Measurements from ENCODE around the gene RALB. TPM values are rescaled to one million over a fixed set of nuclear protein-coding genes. Genes with fewer than 3 reads are reported as not detected.

RALB gene
- total and polyA plus RNA-seq, 7 donors, result 25.6 to 72.3 (median 38.1) TPM

GRCh38 chr2:120262150-120262549, 9.5 kb downstream of the RALB start:
- DNase-seq, result no peak
- Histone ChIP-seq H3K27ac (no peak overlapping the region), H3K36me3 (ENCODE audit: insufficient read depth in 1 of 2, low read depth in 1 of 2) (no peaks in the 10 kb centered on the region), H3K9me3 (no peaks in the 10 kb centered on the region), H3K4me1 (no peaks in the 10 kb centered on the region), H3K27me3 (ENCODE audit: insufficient read depth in 3 of 3, low read length in 2 of 3) (no peaks in the 10 kb centered on the region), H3K4me3 (no peak overlapping the region)
- no peak for ATAC-seq
- WGBS, 3 donors, result 61 to 88% (median 82%) methylated on average over 2 of the region's 2 CpGs
- no peak for TF ChIP-seq CTCF (IDR thresholded peaks at IDR 0.05)
- intact Hi-C loops (cut with DNase I), result loop anchor here in 1 of 2 donors (5.0 kb wide), 1 partner anchor 35 kb away; no protein-coding TSS in a partner anchor

GRCh38 chr2:120262761-120263428, 10.2 kb downstream of the RALB start:
- WGBS, 3 donors, result 64 to 86% (median 78%) methylated on average over 10 of the region's 10 CpGs
- no peaks in the 10 kb centered on the region for H3K9me3 ChIP-seq
- ATAC-seq (peak in 1 of 4 donors; percentile 59), DNase-seq (no peak)
- no peaks in the 10 kb centered on the region for H3K27me3 ChIP-seq (ENCODE audit: insufficient read depth in 3 of 3, low read length in 2 of 3)
- no peaks in the 10 kb centered on the region for H3K36me3 ChIP-seq (ENCODE audit: insufficient read depth in 1 of 2, low read depth in 1 of 2)
- no peak overlapping the region for H3K27ac ChIP-seq
- no peak overlapping the region for H3K4me3 ChIP-seq
- TF ChIP-seq CTCF (IDR thresholded peaks at IDR 0.05), result no peak
- intact Hi-C loops (cut with DNase I), result loop anchor here in 1 of 2 donors (5.0 kb wide), 1 partner anchor 34 kb away; no protein-coding TSS in a partner anchor
- no peaks in the 10 kb centered on the region for H3K4me1 ChIP-seq

GRCh38 chr2:120265006-120265405, 12.4 kb downstream of the RALB start:
- Histone ChIP-seq H3K36me3 (ENCODE audit: insufficient read depth in 1 of 2, low read depth in 1 of 2) (no peaks in the 10 kb centered on the region), H3K4me3 (no peak overlapping the region), H3K27me3 (ENCODE audit: insufficient read depth in 3 of 3, low read length in 2 of 3) (no peaks in the 10 kb centered on the region), H3K27ac (no peak overlapping the region), H3K4me1 (no peaks in the 10 kb centered on the region), H3K9me3 (peaks cover 4% of the 10 kb centered on the region)
- 79 to 83% (median 82%) methylated on average over 12 of the region's 12 CpGs for WGBS, 3 donors
- no peak for ATAC-seq
- no peak for TF ChIP-seq CTCF (IDR thresholded peaks at IDR 0.05)
- DNase-seq, result no peak
- intact Hi-C loops (cut with DNase I), result no loop called here

GRCh38 chr2:120267348-120267747, 14.7 kb downstream of the RALB start:
- WGBS, 3 donors, result 47 to 70% (median 63%) methylated on average over 8 of the region's 8 CpGs
- H3K27me3 ChIP-seq (ENCODE audit: insufficient read depth in 3 of 3, low read length in 2 of 3), result no peaks in the 10 kb centered on the region
- DNase-seq, result no peak
- H3K4me3 ChIP-seq, result no peak overlapping the region
- TF ChIP-seq CTCF (IDR thresholded peaks at IDR 0.05), result no peak
- H3K27ac ChIP-seq, result no peak overlapping the region
- no peaks in the 10 kb centered on the region for H3K36me3 ChIP-seq (ENCODE audit: insufficient read depth in 1 of 2, low read depth in 1 of 2)
- no peak for ATAC-seq
- H3K9me3 ChIP-seq, result peaks cover 4% of the 10 kb centered on the region
- H3K4me1 ChIP-seq, result no peaks in the 10 kb centered on the region
- intact Hi-C loops (cut with DNase I), result no loop called here
